Lower leg skin (tissue), 3 donors: ENCODE results near the gene KRTAP10-3.

Source experiments
- POLR2A ChIP-seq, 2 donors: fragments of 450-650 bp; IDR thresholded peaks; one replicate each; pipeline ENCODE4 v1.6.1; 2016 to 2017; ENCODE audit warnings: antibody characterized with exemption in 2 of 2, mild to moderate bottlenecking in 1 of 2, moderate library complexity in 1 of 2
- TF ChIP-seq, protein P1 (sequence below), 3 donors: fragments of 450-650 bp; IDR thresholded peaks; one replicate each; pipeline ENCODE4 v1.5.1; 2016; ENCODE audit warnings: antibody characterized with exemption in 3 of 3, mild to moderate bottlenecking in 3 of 3, moderate library complexity in 2 of 3

DNA sequence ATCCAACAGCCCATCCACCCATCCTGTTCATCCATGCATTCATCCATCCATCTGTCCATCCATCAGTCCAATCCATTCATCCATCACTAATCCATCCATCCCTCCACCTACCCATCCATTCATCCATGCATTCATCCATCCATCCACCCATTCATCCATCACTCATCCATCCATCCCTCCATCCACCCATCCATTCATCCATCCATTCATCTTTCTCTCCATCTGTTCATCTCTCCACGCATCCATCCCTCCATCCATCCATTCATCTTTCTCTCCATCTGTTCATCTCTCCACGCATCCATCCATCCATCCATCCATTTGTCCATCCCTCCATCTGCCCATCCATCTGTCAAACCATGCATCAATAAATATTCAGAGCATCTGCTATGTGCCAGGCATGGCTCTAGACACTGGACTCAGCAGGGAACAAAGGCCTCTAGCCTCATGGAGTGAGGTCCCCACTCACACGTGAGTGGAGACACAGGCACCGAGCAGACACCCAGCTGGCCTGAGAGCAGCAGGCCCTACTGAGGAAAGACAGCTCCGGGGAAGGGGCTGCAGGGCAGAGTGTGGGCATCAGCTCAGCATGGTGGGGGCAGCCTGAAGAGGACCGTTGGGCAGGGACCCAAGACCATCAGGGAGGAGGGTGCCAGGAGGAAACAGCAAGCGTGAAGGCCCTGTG lies 28.2 kb downstream of the KRTAP10-3 start:
- TF ChIP-seq, protein P1, sequence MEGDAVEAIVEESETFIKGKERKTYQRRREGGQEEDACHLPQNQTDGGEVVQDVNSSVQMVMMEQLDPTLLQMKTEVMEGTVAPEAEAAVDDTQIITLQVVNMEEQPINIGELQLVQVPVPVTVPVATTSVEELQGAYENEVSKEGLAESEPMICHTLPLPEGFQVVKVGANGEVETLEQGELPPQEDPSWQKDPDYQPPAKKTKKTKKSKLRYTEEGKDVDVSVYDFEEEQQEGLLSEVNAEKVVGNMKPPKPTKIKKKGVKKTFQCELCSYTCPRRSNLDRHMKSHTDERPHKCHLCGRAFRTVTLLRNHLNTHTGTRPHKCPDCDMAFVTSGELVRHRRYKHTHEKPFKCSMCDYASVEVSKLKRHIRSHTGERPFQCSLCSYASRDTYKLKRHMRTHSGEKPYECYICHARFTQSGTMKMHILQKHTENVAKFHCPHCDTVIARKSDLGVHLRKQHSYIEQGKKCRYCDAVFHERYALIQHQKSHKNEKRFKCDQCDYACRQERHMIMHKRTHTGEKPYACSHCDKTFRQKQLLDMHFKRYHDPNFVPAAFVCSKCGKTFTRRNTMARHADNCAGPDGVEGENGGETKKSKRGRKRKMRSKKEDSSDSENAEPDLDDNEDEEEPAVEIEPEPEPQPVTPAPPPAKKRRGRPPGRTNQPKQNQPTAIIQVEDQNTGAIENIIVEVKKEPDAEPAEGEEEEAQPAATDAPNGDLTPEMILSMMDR (IDR thresholded peaks at IDR 0.05) = no peak
- TF ChIP-seq POLR2A (IDR thresholded peaks at IDR 0.05) = no peak
